ENCODE results near the gene EXOC3.

GRCh38 chr5:423233-423565 lies 19.8 kb upstream of the EXOC3 start:
- TF ChIP-seq CTCF (IDR thresholded peaks at IDR 0.05 in 2 of 3, conservative IDR thresholded peaks at IDR 0.05 in 1 of 3; ENCODE audit: borderline replicate concordance in 1 of 3, insufficient read depth in 1 of 3, low read depth in 2 of 3, low read length in 2 of 3): no peak
- no peak for TF ChIP-seq POLR2A (IDR thresholded peaks at IDR 0.05; ENCODE audit: borderline replicate concordance, extremely low read depth, insufficient read depth, insufficient read length)
- no peak for TF ChIP-seq EZH2 (IDR thresholded peaks at IDR 0.05)
- TF ChIP-seq ATF3 (IDR thresholded peaks at IDR 0.05): no peak
- TF ChIP-seq MAX (IDR thresholded peaks at IDR 0.05): no peak
- no peak for TF ChIP-seq REST (IDR thresholded peaks at IDR 0.05; ENCODE audit: low read depth)
